Caco-2 (cell line): ENCODE results near the gene SLITRK3. TPM values are rescaled to one million over a fixed set of nuclear protein-coding genes. Genes with fewer than 3 reads are reported as not detected.

Experiments used
- BruUV-seq: library from RNA; stranded (reverse); fragments of 400-500 nt; replicated peaks from 2 replicates; lab custom pipeline; 2021; lab: Mats Ljungman, UMichigan
- CTCF ChIA-PET: fragments of 300-600 bp; sonication (Branson Sonifier 250); formaldehyde crosslinking; loops from one replicate; lab custom pipeline; 2022; ENCODE audit warnings: antibody characterized with exemption; lab: Charles Lee
- POLR2A ChIA-PET: fragments of 300-600 bp; sonication (Branson Sonifier 250); formaldehyde crosslinking; loops from one replicate; lab custom pipeline; 2022; ENCODE audit warnings: antibody characterized with exemption; lab: Charles Lee
- DNase-seq, 2 experiments: peaks; one replicate each; pipeline versions ENCODE4 v3.0.0 to v3.0.0-alpha.2; 2020 to 2022
- H3K27me3 ChIP-seq: replicated peaks from 2 replicates; pipeline ENCODE4 v1.6.0; 2011; ENCODE audit warnings: low read length; ENCODE audit not compliant: control insufficient read depth, insufficient read depth
- H3K36me3 ChIP-seq: 2 replicates; pipeline ENCODE4 v1.5.1; 2011; ENCODE audit warnings: low read length; ENCODE audit not compliant: control insufficient read depth, insufficient read depth
- H3K4me1 ChIP-seq: fragments of 250-450 bp; sonication (Bioruptor Pico); 2 replicates; pipeline ENCODE4 v1.5.1; 2020; ENCODE audit warnings: mild to moderate bottlenecking
- H3K4me3 ChIP-seq: 2 replicates; pipeline ENCODE4 v1.5.1; 2011; ENCODE audit warnings: low read depth, mild to moderate bottlenecking, control low read depth, low read length
- H3K9me3 ChIP-seq: fragments of 250-450 bp; sonication (Bioruptor Pico); 2 replicates; pipeline ENCODE4 v1.5.1; 2020; ENCODE audit warnings: mild to moderate bottlenecking, moderate library complexity
- H3K27ac Mint-ChIP-seq: one replicate; pipeline ENCODE4 v1.8.0; 2022; ENCODE audit warnings: mixed read lengths; ENCODE audit not compliant: unreplicated experiment
- H3K27me3 Mint-ChIP-seq: one replicate; pipeline ENCODE4 v1.8.0; 2022; ENCODE audit warnings: mixed read lengths; ENCODE audit not compliant: insufficient read depth, unreplicated experiment
- H3K36me3 Mint-ChIP-seq: one replicate; pipeline ENCODE4 v1.8.0; 2022; ENCODE audit warnings: mild to moderate bottlenecking, mixed read lengths; ENCODE audit not compliant: insufficient read depth, unreplicated experiment
- H3K4me1 Mint-ChIP-seq: one replicate; pipeline ENCODE4 v1.8.0; 2022; ENCODE audit warnings: low read depth, mixed read lengths; ENCODE audit not compliant: unreplicated experiment
- H3K4me3 Mint-ChIP-seq: one replicate; pipeline ENCODE4 v1.8.0; 2022; ENCODE audit warnings: mild to moderate bottlenecking, moderate library complexity, mixed read lengths; ENCODE audit not compliant: unreplicated experiment
- H3K9me3 Mint-ChIP-seq: one replicate; pipeline ENCODE4 v1.8.0; 2022; ENCODE audit warnings: mixed read lengths; ENCODE audit not compliant: unreplicated experiment
- intact Hi-C: fragments of 100-400 bp; cut with micrococcal nuclease; formaldehyde crosslinking; loops from one replicate; pipeline ENCODE4 v1.10.0; 2022; ENCODE audit not compliant: unreplicated experiment
- total RNA-seq: library from RNA; stranded (reverse); gene quantifications from 2 replicates; pipeline ENCODE4 v1.2.3, GENCODE V29; 2022
- TF ChIP-seq, protein P1 (sequence below), 2 experiments: fragments of 200-600 bp in 1 of 2; IDR thresholded peaks; 1 replicate in 1 of 2; 2 replicates in 1 of 2; pipeline versions ENCODE4 v1.5.1 to v1.8.0; 2011 to 2022; ENCODE audit warnings: antibody characterized with exemption in 1 of 2, control low read depth in 1 of 2, inconsistent platforms in 1 of 2, low read depth in 1 of 2, low read length in 1 of 2, mild to moderate bottlenecking in 1 of 2, moderate library complexity in 1 of 2; ENCODE audit not compliant: insufficient read depth in 1 of 2, severe bottlenecking in 1 of 2, unreplicated experiment in 1 of 2

SLITRK3 gene
- total RNA-seq, 1 experiment from 2014 or later = not detected

DNA sequence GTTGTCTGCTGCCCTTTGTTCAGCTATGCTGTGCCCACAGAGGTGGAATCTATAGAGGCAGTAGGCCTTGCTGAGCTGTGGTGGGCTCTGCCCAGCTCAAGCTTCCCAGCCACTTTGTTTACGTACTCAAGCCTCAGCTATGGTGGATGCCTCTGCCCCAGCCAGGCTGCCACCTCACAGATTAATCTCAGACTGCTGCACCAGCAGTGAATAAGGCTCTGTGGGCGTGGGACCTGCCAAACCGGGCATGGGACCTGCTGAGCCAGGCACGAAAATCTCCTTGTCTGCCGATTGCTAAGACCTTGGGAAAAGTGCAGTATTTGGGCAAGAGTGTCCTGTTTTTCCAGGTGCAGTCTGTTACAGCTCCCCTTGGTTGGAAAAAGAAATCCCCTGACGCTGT is 26.8 kb downstream of the SLITRK3 start:
- H3K4me1 ChIP-seq = no peaks in the 10 kb centered on the region
- no peaks in the 10 kb centered on the region for H3K36me3 Mint-ChIP-seq
- no TSS peak for BruUV-seq
- no peaks in the 10 kb centered on the region for H3K27me3 Mint-ChIP-seq
- ChIA-PET CTCF (no interaction called here), POLR2A (no interaction called here)
- H3K4me3 ChIP-seq = no peak overlapping the region
- H3K27me3 ChIP-seq = no peaks in the 10 kb centered on the region
- intact Hi-C loops = no loop called here
- DNase-seq = no peak
- H3K36me3 ChIP-seq = no peaks in the 10 kb centered on the region
- no peaks in the 10 kb centered on the region for H3K4me1 Mint-ChIP-seq
- H3K27ac Mint-ChIP-seq = no peak overlapping the region
- H3K9me3 Mint-ChIP-seq = no peaks in the 10 kb centered on the region
- TF ChIP-seq, protein P1, sequence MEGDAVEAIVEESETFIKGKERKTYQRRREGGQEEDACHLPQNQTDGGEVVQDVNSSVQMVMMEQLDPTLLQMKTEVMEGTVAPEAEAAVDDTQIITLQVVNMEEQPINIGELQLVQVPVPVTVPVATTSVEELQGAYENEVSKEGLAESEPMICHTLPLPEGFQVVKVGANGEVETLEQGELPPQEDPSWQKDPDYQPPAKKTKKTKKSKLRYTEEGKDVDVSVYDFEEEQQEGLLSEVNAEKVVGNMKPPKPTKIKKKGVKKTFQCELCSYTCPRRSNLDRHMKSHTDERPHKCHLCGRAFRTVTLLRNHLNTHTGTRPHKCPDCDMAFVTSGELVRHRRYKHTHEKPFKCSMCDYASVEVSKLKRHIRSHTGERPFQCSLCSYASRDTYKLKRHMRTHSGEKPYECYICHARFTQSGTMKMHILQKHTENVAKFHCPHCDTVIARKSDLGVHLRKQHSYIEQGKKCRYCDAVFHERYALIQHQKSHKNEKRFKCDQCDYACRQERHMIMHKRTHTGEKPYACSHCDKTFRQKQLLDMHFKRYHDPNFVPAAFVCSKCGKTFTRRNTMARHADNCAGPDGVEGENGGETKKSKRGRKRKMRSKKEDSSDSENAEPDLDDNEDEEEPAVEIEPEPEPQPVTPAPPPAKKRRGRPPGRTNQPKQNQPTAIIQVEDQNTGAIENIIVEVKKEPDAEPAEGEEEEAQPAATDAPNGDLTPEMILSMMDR (IDR thresholded peaks at IDR 0.05; ENCODE audit: insufficient read depth in 1 of 2, low read depth in 1 of 2, low read length in 1 of 2, severe bottlenecking in 1 of 2, unreplicated experiment in 1 of 2) = no peak
- H3K4me3 Mint-ChIP-seq = no peak overlapping the region
- H3K9me3 ChIP-seq = no peaks in the 10 kb centered on the region

GRCh38 chr3:165162883-165163282 is 33.3 kb downstream of the SLITRK3 start:
- Mint-ChIP-seq H3K27ac (no peak overlapping the region), H3K27me3 (no peaks in the 10 kb centered on the region), H3K9me3 (no peaks in the 10 kb centered on the region), H3K4me3 (no peak overlapping the region), H3K4me1 (no peaks in the 10 kb centered on the region), H3K36me3 (no peaks in the 10 kb centered on the region)
- no peak for DNase-seq
- no TSS peak for BruUV-seq
- intact Hi-C loops = no loop called here
- ChIA-PET CTCF (no interaction called here), POLR2A (no interaction called here)
- no peak overlapping the region for H3K4me3 ChIP-seq
- H3K4me1 ChIP-seq = no peaks in the 10 kb centered on the region
- no peaks in the 10 kb centered on the region for H3K27me3 ChIP-seq
- TF ChIP-seq, protein P1 (IDR thresholded peaks at IDR 0.05; ENCODE audit: insufficient read depth in 1 of 2, low read depth in 1 of 2, low read length in 1 of 2, severe bottlenecking in 1 of 2, unreplicated experiment in 1 of 2) = no peak
- H3K9me3 ChIP-seq = no peaks in the 10 kb centered on the region
- no peaks in the 10 kb centered on the region for H3K36me3 ChIP-seq

DNA sequence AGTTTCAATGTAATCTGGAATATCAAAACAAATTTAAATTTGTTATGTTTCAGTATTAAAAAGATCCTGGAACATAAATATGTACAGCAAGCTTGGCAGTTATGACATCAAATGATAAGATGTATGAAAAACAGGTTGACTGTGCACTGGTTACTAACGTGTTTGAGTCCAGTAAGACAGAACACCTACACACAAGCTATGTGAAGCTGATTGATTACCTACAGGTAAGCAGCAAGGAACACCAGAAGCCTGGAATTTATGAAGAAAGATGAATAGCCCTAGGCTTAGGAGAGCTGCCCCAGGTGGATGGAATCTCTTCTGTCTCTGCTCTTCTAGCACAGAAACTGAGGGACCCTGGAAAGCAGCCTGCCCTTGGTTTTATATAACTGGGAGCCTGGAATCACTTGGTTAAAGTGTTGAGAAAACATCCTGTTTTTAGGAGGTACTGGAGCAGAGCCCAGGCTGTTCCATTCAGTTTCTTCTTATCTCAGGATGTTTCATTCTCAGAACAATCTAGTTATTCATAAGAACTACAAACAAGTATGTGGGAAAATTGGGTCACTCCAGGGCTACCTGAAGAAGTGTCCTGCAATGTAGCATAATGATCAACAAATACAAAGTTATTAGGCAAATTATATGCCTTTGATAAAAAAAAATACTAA is 36.3 kb downstream of the SLITRK3 start:
- H3K4me3 Mint-ChIP-seq = no peak overlapping the region
- no TSS peak for BruUV-seq
- CTCF ChIA-PET = interaction anchor here (1.2 kb wide), 1 partner anchor 82 kb away, joined by 3 read pairs; the partner anchor contains the start of gene SI
- intact Hi-C loops = no loop called here
- no peaks in the 10 kb centered on the region for H3K36me3 ChIP-seq
- no peaks in the 10 kb centered on the region for H3K27me3 Mint-ChIP-seq
- no peak overlapping the region for H3K4me3 ChIP-seq
- no peaks in the 10 kb centered on the region for H3K9me3 ChIP-seq
- no peaks in the 10 kb centered on the region for H3K4me1 ChIP-seq
- no peak overlapping the region for H3K27ac Mint-ChIP-seq
- POLR2A ChIA-PET = no interaction called here
- DNase-seq = no peak
- H3K27me3 ChIP-seq = no peaks in the 10 kb centered on the region
- H3K9me3 Mint-ChIP-seq = no peaks in the 10 kb centered on the region
- no peaks in the 10 kb centered on the region for H3K4me1 Mint-ChIP-seq
- no peaks in the 10 kb centered on the region for H3K36me3 Mint-ChIP-seq
- TF ChIP-seq, protein P1 (IDR thresholded peaks at IDR 0.05; ENCODE audit: insufficient read depth in 1 of 2, low read depth in 1 of 2, low read length in 1 of 2, severe bottlenecking in 1 of 2, unreplicated experiment in 1 of 2) = no peak
